ENCODE data around the gene UCN2.
A peak's percentile ranks its signal among the peaks of the same experiment; 100 is the strongest.

DNA sequence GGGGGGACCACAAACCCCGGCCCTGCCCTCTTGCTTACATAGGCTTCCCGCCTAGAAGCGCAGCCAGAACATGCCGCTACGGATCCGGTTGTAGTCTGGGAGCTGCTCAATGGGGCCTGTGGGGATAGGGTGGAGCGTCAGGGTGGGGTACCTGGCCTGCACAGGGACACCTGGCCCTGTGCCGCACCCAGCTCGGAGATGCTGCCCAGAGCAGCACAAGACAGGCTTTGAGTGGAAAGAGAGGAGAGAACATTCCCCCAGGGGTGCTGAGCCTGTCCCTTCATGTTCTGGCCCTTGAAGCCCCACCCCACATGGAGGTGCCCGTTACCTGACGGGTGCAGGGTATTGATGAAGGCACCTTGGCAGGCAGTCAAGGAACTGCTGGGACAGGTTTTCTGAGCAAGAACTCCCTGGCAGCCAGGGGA lies 35.5 kb upstream of the UCN2 start:
- TF ChIP-seq, protein P1, sequence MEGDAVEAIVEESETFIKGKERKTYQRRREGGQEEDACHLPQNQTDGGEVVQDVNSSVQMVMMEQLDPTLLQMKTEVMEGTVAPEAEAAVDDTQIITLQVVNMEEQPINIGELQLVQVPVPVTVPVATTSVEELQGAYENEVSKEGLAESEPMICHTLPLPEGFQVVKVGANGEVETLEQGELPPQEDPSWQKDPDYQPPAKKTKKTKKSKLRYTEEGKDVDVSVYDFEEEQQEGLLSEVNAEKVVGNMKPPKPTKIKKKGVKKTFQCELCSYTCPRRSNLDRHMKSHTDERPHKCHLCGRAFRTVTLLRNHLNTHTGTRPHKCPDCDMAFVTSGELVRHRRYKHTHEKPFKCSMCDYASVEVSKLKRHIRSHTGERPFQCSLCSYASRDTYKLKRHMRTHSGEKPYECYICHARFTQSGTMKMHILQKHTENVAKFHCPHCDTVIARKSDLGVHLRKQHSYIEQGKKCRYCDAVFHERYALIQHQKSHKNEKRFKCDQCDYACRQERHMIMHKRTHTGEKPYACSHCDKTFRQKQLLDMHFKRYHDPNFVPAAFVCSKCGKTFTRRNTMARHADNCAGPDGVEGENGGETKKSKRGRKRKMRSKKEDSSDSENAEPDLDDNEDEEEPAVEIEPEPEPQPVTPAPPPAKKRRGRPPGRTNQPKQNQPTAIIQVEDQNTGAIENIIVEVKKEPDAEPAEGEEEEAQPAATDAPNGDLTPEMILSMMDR (IDR thresholded peaks at IDR 0.05) = no peak
- TF ChIP-seq POLR2AphosphoS5 (IDR thresholded peaks at IDR 0.05) (peak in 1 of 3 donors; percentile 35), POLR2A (IDR thresholded peaks at IDR 0.05) (no peak)
